HG03432 (cell line): ENCODE data around the gene UBE2J2.
A peak's percentile ranks its signal among the peaks of the same experiment; 100 is the strongest.

Source experiments
- ATAC-seq: cut with Tn5 transposase; IDR thresholded peaks from one replicate; pipeline ENCODE4 v1.9.1; 2021; ENCODE audit warnings: mild to moderate bottlenecking, moderate library complexity; ENCODE audit not compliant: unreplicated experiment

Gene UBE2J2

DNA sequence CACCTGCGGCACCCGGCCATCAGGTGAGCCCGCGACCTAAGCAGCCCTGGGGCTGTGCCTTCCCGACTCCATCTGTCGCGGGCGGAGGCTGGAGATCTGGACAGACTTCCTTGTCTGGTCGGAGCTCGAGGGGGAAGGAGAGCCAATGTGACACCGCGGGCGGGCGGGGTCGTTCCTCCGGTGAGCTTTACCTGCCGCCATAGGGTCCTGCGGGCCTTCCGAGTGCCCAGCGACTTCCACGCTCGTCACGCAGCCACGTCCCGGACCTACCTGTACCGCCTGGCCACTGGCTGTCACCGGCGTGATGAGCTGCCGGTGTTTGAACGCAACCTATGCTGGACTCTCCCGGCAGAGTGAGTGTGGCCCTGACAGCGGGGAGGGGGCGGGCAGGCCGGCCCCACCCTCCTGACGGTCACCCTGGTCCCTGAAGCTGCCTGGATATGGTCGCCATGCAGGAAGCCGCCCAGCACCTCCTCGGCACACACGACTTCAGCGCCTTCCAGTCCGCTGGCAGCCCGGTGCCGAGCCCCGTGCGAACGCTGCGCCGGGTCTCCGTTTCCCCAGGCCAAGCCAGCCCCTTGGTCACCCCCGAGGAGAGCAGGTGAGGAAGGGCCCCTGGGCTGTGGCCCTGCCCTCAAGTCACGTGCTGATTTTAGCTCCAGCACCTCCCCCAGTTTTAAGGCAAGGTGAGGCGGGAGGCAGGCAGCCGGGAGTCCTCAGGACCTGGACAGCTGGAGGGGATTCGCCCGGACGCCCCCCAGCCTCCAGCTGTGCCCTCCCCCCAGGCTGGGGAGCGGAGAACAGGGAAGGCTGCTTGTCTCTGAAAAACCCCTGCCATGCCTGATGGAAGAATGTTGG, 35.8 kb upstream of the UBE2J2 start:
- ATAC-seq, result no peak

DNA sequence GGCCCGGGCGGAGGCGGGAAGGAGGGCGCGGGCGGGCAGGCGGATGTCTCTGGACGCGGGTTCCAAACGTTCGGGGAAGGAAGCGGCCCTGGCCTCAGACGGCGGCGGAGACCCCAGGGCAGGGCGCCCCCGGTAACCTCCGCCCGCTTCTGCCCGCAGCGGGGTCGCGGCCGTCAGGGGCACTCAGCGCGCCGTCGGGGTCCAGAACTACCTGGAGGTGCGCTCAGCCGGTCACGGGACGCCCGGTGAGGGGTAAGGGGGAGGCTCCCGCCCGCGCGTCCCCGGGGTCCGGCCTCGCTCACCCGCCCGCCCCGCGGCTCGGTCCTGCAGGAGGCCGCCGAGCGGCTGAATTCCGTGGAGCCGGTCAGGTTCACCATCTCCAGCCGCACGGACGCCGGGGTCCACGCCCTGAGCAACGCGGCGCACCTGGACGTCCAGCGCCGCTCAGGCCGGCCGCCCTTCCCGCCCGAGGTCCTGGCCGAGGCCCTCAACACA, 35.1 kb upstream of the UBE2J2 start:
- peak; percentile 4 for ATAC-seq

DNA sequence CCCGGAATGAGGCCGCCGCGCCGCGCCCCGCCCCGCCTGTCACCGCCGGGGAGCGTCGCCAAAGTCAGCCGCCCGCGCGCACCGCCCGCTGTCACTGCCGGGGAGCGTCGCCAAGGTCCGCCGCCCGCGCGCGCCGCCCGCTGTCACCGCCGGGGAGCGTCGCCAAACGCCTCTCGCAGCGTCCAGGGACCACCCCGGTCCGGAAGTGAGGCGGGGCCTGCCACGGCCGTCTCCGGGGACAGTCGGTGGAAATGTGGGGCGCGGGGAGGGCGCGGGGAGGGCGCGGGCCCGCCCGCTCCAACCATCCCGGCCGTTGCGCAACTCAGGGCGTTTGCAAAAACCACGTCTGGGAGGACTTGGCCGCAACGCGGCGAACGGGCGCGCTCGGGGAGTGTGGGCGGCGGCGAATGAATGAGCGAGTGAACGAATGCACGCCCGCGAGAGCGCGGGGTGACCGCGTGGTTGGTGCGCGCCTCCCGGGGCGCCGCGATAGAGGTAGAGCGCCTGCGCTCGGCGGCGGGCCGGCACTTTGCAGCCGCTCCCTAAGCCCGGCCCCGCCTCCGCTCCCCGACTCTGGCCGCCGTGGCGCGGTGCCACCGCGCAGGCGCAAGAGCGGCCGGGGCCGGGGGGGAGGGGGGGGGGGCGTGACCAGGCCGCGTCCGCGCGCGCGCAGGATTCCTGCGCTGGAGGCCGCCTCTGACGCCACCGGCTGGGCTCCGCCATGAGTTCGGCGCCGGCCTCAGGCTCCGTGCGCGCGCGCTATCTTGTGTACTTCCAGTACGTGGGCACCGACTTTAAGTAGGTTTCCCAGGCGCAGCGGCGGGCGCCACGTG, 34.5 kb upstream of the UBE2J2 start, which contains the start of the genes ACAP3 and PUSL1:
ACAP3 (minus strand) TSS at position 8 of the 833 bp plus-strand sequence. CDS start 115 bp downstream, outside the sequence.
PUSL1 (plus strand) TSS at position 675 of the 833 bp plus-strand sequence; CDS start at position 722, 47 bp downstream.
- peak; percentile 58 for ATAC-seq

DNA sequence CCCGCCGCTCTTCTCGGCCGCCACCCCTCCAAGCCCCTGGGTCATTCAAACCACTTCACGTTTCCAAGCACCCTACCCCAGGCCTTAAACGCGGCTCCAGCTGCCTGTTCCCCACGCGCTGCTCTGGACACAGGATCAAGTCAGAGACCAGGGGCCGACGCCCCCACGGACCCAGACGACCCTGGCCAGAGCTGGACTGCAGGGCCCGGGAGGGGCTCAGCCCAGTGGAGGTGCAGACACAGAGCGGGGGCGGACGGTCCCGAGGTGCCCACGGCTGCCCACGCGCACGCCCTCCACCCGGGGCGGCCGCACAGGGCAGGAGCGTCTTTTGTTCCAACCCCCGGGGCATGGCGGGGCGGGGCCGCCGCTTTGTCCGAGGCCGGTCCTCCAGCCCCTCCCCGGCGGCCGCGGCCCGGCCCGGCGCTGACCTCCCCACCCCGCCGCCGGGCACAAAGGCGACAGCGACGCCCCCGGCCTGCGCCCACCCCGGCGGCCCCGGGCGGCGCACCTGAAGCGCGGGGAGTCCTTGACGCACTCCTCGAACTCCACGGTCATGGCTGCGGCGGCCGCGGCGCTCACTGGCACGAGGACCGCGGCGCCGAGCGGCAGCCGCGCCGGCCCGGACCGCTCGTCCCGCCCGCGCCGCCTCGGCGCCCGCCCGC, 33.7 kb upstream of the UBE2J2 start:
- peak; percentile 4 for ATAC-seq

DNA sequence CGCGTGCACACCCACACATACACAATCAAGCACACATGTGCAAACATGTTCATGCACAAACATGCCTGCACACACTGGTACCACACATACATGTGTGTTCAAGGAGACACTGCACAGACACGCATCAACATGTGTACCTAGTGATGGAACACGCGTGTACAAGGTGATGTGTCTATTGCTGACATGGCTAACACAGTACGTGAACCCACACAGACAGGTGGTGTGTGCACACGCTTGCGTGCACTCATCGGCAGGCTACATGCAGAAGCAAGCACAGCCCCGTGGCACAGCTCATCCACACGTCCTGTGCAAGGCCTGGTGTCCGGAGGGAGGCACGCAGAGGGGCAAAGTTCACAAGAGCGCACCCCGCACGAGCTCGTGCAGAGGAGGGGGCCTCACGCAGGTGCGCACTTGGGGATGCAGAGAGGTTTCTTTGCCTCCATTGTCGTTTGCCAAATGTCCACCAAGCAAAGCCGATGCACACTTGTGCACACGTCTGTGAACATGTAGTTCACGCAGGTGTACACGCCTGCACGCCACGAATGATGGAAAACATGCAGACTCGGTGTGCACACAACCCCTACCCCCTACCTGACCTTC, 33.1 kb upstream of the UBE2J2 start:
- no peak for ATAC-seq

DNA sequence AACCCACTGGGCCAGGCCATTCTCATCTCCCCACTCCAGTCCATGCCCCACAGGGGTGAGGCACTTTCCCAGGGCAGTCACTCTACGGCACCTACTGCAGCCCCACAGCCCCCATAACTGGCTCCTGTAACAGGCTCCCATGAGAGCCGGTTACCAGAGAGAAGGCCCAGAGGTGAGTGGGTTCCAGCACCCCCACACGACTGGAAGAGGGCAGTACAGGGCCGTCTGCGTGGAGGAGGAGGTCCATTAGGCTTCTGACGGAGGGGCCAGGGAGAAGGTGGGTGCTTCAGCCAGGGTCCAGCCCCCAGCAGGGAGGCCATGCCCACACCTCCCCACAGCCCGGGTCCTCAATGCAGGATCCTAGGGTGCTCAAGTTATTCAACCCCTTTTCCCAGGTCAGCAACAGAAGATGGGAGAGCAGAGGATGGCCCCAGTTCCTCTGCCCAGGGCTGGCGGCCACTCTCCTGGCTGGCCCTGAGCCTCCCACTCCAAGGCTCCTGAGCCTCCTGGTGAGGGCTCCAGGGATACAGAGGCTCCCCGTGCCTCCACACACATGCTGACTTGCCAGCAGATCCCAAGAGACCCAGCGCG, 32.5 kb upstream of the UBE2J2 start:
- ATAC-seq, result no peak

DNA sequence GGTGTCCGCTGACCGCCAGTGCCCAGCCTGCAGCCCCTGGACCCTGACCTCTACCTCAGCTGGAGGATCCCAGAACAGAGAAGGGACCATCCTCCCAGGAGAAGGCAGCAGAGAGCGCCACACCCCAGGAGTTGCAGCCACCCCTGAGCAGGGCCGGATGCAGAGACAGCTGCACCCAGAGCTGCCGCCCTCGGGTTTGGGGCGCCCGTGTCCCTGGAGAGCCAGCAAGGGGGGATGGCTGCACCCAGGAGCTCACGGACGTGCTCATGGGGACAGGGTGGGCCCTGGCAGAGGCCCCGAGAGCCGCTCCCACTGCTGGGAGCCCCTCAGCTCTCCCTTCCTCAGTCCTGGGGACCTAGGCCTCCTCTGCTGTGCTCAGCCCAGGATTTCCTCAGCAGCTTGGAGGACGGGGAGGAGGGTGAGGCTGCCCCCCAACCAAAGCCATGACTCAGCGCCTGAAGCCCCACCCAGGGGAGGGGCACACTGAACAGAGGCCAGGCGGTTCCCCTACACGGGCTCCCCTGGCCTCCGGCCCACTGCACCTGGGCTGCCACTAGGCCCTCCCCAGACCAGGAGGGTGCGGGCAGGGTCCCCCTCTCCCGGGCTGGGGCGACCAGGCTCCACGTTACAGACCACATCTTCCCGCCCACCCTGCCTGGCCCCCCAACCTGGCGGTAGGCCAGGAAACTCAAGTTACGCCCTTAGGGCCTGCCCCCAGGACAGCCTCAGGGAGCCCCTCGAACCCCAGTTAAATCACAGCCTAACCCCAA, 31.8 kb upstream of the UBE2J2 start:
- ATAC-seq, result peak; percentile 6

DNA sequence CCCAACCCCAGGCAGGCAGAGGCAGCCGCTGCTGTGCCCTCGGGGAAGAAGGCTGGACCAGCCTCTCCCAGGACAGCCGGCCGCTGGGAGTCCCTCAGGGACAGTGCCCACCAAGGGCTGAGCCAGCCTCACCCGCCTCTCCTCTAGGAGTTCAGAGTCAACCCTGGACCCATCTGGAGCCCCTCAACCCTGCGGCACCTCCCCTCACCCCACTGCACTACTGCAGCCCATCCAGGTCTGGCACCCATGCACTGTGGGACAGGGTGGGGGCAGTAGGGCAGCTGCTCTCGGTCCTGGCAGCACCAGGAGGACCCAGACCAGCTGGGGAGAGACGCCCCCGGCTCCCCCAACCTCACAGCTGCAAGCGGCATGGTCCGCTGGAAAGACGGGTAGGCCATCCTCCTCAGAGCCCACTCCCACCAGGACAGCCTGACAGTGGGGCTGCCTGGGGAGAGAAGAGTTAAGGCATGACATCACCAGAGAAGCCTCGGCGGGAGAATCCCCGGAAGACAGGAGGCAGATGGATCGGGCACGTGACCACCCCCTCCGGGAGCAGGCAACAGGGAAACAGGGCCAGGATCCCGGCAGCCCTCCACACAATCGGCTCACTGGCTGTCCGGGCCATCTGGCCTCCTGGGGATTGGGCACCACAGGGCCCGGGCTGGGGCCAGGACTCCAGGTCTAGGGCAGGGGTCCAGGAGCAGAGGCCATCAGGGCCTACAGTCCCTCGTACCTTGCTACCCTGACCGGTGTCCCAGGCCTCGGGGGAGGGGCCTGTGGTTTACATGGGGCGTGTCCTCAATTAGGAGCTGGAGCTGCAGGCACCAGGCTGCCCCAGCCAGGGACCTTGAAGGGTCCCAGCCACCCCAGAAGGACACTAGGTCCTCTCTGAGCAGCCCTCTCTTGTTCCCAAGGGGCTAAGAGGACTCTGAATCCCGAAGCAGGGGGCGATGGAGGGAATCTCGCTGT, 31.0 kb upstream of the UBE2J2 start:
- ATAC-seq, result no peak

DNA sequence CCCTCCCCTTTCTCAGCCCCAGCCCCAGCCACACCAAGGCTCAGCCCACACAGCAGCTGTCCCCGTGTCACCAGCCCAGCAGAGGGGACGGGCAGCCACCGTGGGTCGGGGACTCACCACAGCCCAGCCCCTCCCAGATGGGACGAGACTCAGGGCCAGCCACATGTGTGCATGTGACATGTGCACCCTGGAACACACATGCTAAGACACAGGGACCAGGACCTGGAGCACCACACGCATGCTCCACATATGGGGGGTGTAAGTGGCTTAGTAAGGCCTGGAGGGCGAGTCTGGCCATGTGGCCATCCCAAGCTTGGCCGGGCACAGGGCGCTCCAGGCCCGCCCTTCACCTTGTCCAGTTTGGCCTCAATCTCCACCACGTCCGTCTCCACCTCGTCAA, 30.1 kb upstream of the UBE2J2 start:
- ATAC-seq, result no peak

DNA sequence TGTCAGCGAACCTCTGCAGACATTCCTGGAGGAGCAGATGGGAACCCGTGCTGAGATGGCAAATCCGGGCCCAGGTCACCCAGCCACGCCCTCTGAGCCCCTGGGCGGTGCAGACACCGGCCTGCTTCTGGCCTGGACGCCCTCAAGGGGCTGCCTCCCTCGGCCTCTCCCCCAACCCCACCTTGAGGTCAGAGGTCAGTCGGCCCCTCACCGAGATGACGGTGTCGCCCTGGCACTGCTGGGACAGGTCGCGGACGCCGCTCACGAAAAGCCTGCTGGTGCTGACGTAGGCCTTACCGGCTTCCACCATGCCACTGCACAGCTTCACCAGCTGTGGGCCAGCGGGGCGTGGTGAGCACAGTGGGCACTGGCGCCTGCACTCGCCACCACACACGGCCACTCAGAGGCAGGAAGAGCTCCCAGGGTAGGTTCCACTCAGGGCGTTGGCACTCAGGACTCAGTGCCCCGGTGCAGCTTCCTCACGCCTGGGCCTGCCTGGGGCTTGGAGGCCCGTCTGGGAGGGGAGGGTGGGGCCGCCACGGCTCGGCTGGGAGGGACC, 29.4 kb upstream of the UBE2J2 start:
- ATAC-seq, result no peak

DNA sequence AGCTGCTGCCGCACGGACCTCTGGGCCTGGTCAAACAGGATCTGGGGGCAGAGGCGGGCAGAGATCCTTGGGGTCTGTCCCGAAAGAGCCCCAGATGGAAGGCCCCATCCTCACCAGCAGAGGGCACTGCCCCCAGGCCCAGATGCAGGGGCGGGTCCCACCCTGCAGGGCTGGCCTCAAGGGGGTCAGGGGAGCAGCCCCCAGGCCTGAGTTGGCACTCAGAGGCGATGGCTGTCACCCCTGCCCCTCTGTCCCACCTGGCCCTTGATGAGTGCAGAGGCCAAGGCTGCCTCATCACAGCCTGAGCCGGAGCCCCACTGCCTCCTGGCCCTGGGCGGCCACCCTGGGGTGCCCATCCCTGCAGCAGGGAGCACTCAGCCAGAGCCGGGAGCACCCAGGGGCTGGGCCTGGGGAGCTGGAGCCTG, 28.4 kb upstream of the UBE2J2 start:
- ATAC-seq, result no peak

DNA sequence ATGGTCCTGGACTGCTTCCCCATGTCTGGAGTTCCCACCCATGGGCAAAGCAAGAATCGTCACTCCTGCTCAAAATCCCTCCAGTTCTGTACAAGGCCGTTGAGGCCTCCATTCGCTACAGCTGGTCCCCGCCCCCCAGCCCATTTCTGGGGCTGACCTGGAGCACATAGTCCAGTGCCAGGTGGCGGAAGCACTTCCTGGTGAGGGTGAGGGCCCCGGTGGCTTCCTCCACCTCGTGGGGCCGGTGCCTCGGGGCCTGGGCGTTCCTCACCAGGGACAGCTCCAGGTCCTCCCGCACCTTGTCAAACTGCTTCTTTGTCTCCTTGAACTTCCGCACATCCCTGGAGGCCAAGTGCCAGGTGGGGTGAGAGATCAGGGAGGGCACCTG, 26.7 kb upstream of the UBE2J2 start:
- ATAC-seq, result no peak

DNA sequence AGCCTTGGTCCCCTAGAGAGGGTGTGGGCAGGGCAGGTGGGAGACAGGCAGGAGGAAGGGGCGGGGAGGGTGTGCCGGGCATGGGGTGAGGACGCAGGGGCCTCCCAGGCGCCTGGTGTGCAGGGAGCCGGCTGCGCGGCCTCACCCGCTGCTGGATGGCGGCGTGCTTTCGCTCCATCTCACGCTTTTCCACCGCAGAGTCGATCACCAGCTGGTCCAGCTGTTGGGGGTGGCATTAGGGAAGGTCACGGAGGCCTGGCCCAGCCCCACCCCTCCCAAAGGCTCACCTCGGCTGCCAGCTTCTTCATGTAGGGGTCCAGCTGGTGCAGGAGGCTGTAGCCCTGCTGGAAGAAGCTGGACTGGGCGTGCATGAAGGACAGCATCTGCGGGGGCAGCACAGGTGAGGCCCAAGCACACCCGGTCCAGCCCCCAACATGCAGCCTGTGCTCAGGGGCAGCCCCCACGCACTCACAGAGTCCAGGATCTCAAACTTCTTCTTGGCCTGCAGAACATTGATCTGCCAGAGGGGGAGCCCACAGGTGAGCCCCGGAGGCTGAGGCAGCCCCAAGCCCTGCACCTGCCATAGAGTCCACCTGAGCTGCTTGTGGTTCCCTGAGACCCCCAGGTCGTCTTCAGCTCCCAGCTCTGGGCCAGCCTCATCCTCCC, 26.2 kb upstream of the UBE2J2 start:
- no peak for ATAC-seq

DNA sequence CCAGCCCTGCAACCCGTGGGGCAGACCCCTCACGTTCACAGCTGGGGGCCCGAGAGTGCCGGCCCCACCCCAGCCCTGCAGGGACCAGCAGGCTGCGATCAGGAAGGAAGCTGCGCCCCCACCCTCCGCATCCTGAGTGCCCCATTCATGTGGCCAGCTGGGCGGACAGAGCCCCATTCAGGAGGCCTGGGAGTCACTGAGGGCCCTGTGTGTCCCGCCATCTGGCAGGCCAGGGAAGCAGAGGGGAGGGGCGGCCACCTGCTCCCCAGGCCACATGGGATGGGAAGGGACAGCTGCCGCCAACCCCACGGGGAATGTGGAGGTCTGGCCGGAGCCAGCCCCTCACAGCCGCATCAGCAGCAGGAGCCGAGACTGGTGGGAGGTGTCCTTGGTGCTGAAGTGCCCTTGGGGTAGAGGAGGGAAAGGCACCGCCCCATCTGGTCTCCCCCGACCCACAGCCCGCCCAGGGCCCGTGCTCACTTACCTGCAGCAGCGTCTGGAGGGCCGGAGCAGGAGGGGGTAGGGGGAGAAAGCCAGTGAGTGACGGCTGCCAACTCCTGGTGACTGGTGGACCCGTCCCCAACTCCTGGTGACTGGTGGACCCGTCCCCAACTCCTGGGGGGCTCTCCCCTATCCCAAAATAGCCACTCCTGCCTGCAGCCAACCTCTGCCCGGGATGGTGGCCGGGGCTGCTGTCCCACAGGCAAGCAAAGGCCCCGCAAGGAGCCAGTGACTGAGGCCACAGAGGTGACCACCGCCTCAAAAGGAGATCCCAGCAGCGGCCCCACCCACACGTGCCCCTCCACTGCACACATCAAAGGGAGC, 25.4 kb upstream of the UBE2J2 start:
- ATAC-seq, result no peak

DNA sequence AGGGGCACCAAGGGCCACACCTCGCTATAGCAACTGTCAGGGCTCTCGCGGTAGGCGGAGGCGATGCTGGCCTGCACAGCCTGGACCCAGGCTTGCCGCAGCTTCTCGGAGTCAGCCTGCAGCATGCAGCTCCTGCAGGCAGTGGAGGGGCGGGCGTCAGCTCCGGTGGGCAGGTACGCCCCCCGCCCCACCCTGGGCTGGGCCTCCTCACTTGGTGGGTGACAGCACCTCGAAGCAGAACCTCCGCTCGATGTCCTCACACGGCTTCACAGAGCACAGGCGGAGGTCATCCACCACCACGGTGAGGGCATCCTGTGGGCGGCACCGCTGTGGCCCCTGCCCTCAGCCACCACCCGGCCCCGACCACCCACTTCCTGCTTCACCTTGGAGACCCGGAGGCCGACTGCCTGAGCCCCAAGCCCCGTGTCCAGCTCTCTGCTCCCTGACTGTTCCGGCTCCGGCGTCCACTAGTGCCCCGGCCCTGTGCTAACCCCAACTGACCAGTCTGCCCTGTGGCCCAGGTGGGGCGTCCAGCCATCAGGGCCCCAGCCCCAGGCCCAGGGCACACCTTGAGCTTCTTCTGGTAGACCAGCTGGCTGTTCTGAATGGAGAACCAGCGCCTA, 24.3 kb upstream of the UBE2J2 start:
- ATAC-seq, result no peak
